DOHH2 (cell line): ENCODE data around the gene STIM2.

Experiments used
- CTCF ChIP-seq: fragments of 200-600 bp; sonication (generic); IDR thresholded peaks from one replicate; pipeline ENCODE4 v1.5.1; 2014; ENCODE audit warnings: antibody characterized with exemption, mild to moderate bottlenecking, low read depth, low read length; ENCODE audit not compliant: poor library complexity, severe bottlenecking
- EZH2phosphoT487 ChIP-seq: fragments of 200-600 bp; sonication (generic); IDR thresholded peaks from 2 replicates; pipeline ENCODE4 v1.6.1; 2017; ENCODE audit warnings: borderline replicate concordance, mild to moderate bottlenecking, antibody characterized with exemption, low read length, moderate library complexity, mixed read lengths

- no peak for TF ChIP-seq CTCF
- no peak for TF ChIP-seq EZH2phosphoT487
These were observed 48.7 kb downstream of the STIM2 start for GRCh38 chr4:26909369-26909768.
